HAP-1 (cell line): ENCODE results near the gene DNAH17.

Source experiments
- DNase-seq, 2 experiments: peaks; one replicate each; pipeline ENCODE4 v3.0.0-alpha.2; 2016 to 2020; ENCODE audit warnings: low spot score in 2 of 2
- H3K27me3 ChIP-seq: fragments of 250-450 bp; sonication (Bioruptor Pico); 2 replicates; pipeline ENCODE4 v1.5.1; 2020; ENCODE audit warnings: low read depth, mild to moderate bottlenecking, moderate library complexity
- H3K36me3 ChIP-seq: fragments of 250-450 bp; sonication (Bioruptor Pico); replicated peaks from 2 replicates; pipeline ENCODE4 v1.5.1; 2020; ENCODE audit warnings: mild to moderate bottlenecking
- H3K4me1 ChIP-seq: fragments of 250-450 bp; sonication (Bioruptor Pico); 2 replicates; pipeline ENCODE4 v1.5.1; 2020; ENCODE audit warnings: mild to moderate bottlenecking
- H3K4me3 ChIP-seq: fragments of 250-450 bp; sonication (Bioruptor Pico); 2 replicates; pipeline ENCODE4 v1.5.1; 2020; ENCODE audit warnings: mild to moderate bottlenecking, moderate library complexity
- H3K9me3 ChIP-seq: fragments of 250-450 bp; sonication (Bioruptor Pico); 2 replicates; pipeline ENCODE4 v1.5.1; 2020; ENCODE audit warnings: mild to moderate bottlenecking, moderate library complexity
- in situ Hi-C: fragments of 300-500 bp; cut with MboI; formaldehyde crosslinking; loops from 3 replicates; pipeline ENCODE4 v1.14.3; 2020; ENCODE audit warnings: low sequenced_read_pairs, inconsistent platforms, mixed read lengths

DNAH17 gene

GRCh38 chr17:78444392-78444791 is 132.8 kb downstream of the DNAH17 start:
- no peak for DNase-seq
- Histone ChIP-seq H3K4me1 (no peaks in the 10 kb centered on the region), H3K9me3 (no peaks in the 10 kb centered on the region), H3K27me3 (no peaks in the 10 kb centered on the region), H3K4me3 (no peak overlapping the region), H3K36me3 (no peaks in the 10 kb centered on the region)
- in situ Hi-C loops: no loop called here

DNA sequence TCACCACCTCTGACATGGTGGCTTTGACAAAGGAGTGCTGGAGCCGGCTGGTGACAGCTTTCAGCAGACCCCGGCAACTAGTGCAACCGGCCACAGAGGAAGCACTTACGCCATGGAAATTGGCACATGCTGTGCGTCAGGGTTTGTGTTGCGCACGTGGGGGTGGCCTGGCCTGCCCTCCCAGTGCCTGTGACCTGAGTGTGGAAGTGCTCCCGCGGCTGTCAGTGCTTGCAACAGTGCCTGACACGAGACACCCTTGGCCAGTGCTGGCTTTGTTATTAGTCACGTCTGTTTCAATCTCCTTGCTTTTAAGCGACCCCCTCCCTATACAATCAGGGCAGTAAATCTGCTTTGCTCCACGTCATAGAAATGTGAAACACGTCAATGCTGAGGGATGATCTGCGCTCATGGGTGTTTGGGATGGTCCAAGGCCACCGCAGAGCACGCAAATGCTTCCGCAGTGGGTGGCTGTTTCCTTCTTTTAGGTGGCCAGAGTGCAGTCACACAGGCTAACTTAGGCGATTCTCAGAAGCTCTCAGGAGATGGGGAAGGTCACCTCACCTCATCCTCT is 134.5 kb downstream of the DNAH17 start:
- Histone ChIP-seq H3K9me3 (no peaks in the 10 kb centered on the region), H3K36me3 (no peaks in the 10 kb centered on the region), H3K27me3 (no peaks in the 10 kb centered on the region), H3K4me1 (no peaks in the 10 kb centered on the region), H3K4me3 (no peak overlapping the region)
- DNase-seq: no peak
- in situ Hi-C loops: no loop called here

- no peaks in the 10 kb centered on the region for H3K36me3 ChIP-seq
- in situ Hi-C loops: no loop called here
- no peaks in the 10 kb centered on the region; the same call in 1 of the 2 replicates for H3K27me3 ChIP-seq
- H3K9me3 ChIP-seq: no peaks in the 10 kb centered on the region
- no peak overlapping the region for H3K4me3 ChIP-seq
- no peak for DNase-seq
- H3K4me1 ChIP-seq: no peaks in the 10 kb centered on the region
Measured at GRCh38 chr17:78441271-78441971, 135.8 kb downstream of the DNAH17 start.

DNA sequence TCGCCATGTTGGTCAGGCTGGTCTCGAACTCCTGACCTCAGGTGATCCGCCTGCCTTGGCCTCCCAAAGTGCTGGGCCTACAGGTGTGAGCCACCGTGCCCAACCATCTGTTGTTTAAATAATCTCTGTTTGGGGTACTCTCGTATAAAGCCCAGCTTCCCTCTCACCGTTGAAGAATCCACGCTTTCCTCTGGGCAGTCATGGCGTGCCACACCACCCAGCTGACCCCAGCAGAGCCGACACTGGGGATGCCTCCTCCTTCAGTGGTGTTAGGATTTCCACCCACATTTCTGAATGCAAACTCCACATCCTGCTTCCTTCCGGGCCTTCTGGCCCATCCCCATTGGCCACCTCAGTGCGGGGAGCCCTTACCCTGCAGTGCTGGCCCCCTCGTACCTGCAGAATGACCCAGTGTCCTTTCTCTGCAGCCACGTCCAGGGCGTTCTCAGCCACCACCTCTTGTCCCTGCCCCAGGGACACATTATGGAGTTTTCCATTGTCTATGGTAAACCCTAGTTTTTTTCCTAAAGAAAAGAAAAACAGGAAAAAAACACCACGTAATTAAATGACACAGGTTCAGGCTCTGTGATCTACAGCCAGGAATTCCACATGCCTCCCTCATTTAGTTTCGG is 138.4 kb downstream of the DNAH17 start:
- Histone ChIP-seq H3K9me3 (no peaks in the 10 kb centered on the region), H3K4me3 (no peak overlapping the region), H3K4me1 (no peaks in the 10 kb centered on the region), H3K27me3 (no peaks in the 10 kb centered on the region; the same call in 1 of the 2 replicates), H3K36me3 (no peaks in the 10 kb centered on the region)
- in situ Hi-C loops: no loop called here
- DNase-seq: no peak

GRCh38 chr17:78438271-78438691 is 138.9 kb downstream of the DNAH17 start:
- peak in 1 of 2 experiments; percentile 34 for DNase-seq
- no peak overlapping the region for H3K4me3 ChIP-seq
- H3K9me3 ChIP-seq: no peaks in the 10 kb centered on the region
- no peaks in the 10 kb centered on the region; the same call in 1 of the 2 replicates for H3K27me3 ChIP-seq
- H3K4me1 ChIP-seq: no peaks in the 10 kb centered on the region
- in situ Hi-C loops: no loop called here
- H3K36me3 ChIP-seq: no peaks in the 10 kb centered on the region

- in situ Hi-C loops: no loop called here
- Histone ChIP-seq H3K4me3 (no peak overlapping the region), H3K9me3 (no peaks in the 10 kb centered on the region), H3K36me3 (no peaks in the 10 kb centered on the region), H3K27me3 (no peaks in the 10 kb centered on the region; the same call in 1 of the 2 replicates), H3K4me1 (no peaks in the 10 kb centered on the region)
- DNase-seq: no peak
Measured at GRCh38 chr17:78437508-78438169, 139.6 kb downstream of the DNAH17 start.

DNA sequence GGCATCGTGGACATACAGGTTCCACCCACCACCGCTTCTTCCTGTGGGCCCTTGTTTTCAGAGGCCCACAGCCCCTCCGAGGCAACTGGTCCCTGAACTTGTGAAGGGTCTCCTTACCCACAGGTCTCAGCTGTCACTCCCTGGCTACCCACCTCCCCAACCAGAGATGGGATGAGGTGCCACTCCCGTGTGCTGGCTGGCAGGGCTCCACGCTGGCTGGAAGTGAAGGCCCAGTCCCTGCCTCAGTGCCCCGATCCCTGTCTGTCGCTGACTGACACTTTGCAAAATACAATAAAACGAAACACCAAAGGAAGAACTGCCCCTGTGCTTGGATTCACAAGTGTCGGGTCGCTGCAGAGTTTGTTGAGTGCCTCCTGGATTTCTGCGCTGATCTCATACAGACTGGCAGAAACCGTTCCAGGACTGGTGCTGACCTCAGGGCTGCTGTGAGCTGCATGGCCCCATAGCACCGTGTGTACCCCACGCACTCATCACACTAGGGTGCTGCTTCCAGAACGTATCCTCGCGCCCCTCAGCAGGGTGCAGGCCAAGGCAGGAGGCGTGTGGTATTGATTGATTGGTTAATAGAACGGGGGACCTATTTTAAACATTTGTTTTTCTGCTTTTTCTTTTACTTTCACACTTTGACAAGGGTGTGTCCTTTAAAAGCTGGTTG is 141.7 kb downstream of the DNAH17 start:
- Histone ChIP-seq H3K9me3 (no peaks in the 10 kb centered on the region), H3K27me3 (no peaks in the 10 kb centered on the region; the same call in 1 of the 2 replicates), H3K4me3 (no peak overlapping the region), H3K36me3 (no peaks in the 10 kb centered on the region), H3K4me1 (no peaks in the 10 kb centered on the region)
- no peak for DNase-seq
- in situ Hi-C loops: no loop called here

GRCh38 chr17:78434455-78435329 is 142.5 kb downstream of the DNAH17 start:
- no peak for DNase-seq
- in situ Hi-C loops: no loop called here
- no peaks in the 10 kb centered on the region; the same call in 1 of the 2 replicates for H3K27me3 ChIP-seq

GRCh38 chr17:78433780-78434335 is 143.3 kb downstream of the DNAH17 start:
- Histone ChIP-seq H3K4me1 (no peaks in the 10 kb centered on the region), H3K9me3 (no peaks in the 10 kb centered on the region), H3K27me3 (no peaks in the 10 kb centered on the region; the same call in 1 of the 2 replicates), H3K4me3 (no peak overlapping the region), H3K36me3 (peaks cover 2% of the 10 kb centered on the region; the same call in 1 of the 2 replicates)
- DNase-seq: no peak
- in situ Hi-C loops: no loop called here

More at GRCh38 chr17:78434455-78435329, 142.5 kb downstream of the DNAH17 start:
- H3K4me3 ChIP-seq: no peak overlapping the region
- no peaks in the 10 kb centered on the region for H3K9me3 ChIP-seq
- no peaks in the 10 kb centered on the region; the same call in 1 of the 2 replicates for H3K36me3 ChIP-seq
- no peaks in the 10 kb centered on the region for H3K4me1 ChIP-seq

GRCh38 chr17:78433013-78433727 is 144.0 kb downstream of the DNAH17 start:
- Histone ChIP-seq H3K27me3 (no peaks in the 10 kb centered on the region; the same call in 1 of the 2 replicates), H3K4me1 (no peaks in the 10 kb centered on the region), H3K4me3 (no peak overlapping the region), H3K36me3 (peaks cover 2% of the 10 kb centered on the region; the same call in 1 of the 2 replicates), H3K9me3 (no peaks in the 10 kb centered on the region)
- in situ Hi-C loops: no loop called here
- DNase-seq: no peak

- Histone ChIP-seq H3K36me3 (peaks cover 2% of the 10 kb centered on the region; the same call in 1 of the 2 replicates), H3K27me3 (no peaks in the 10 kb centered on the region; the same call in 1 of the 2 replicates), H3K9me3 (no peaks in the 10 kb centered on the region), H3K4me1 (no peaks in the 10 kb centered on the region), H3K4me3 (no peak overlapping the region)
- no peak for DNase-seq
- in situ Hi-C loops: no loop called here
Measured at GRCh38 chr17:78432226-78433012, 144.8 kb downstream of the DNAH17 start.
